ENCODE data around the gene SGMS1.
A peak's percentile ranks its signal among the peaks of the same experiment; 100 is the strongest.

The SGMS1 gene

GRCh38 chr10:50432211-50433009 lies 191.3 kb downstream of the SGMS1 start:
- Histone ChIP-seq H3K27me3 (ENCODE audit: low read length) (no peaks in the 10 kb centered on the region), H3K4me2 (ENCODE audit: low read depth, low read length, poor library complexity, severe bottlenecking) (peak overlapping the region; percentile 32), H4K20me1 (ENCODE audit: low read depth, low read length) (no peaks in the 10 kb centered on the region), H3K4me3 (ENCODE audit: insufficient read depth, low read length, poor library complexity, severe bottlenecking) (no peak overlapping the region), H3K79me2 (ENCODE audit: insufficient read depth, low read length) (no peaks in the 10 kb centered on the region), H2AFZ (ENCODE audit: low read depth, low read length, severe bottlenecking) (no peak overlapping the region), H3K36me3 (ENCODE audit: low read length) (no peaks in the 10 kb centered on the region), H3F3A (ENCODE audit: insufficient read depth) (no peaks in the 10 kb centered on the region), H3K9me2 (replicated peaks; ENCODE audit: insufficient read depth, low read length) (no peaks in the 10 kb centered on the region), H3K9ac (ENCODE audit: low read length) (no peak overlapping the region), H3K9me3 (ENCODE audit: insufficient read depth, low read length) (no peaks in the 10 kb centered on the region), H3K27ac (ENCODE audit: low read depth, low read length) (peak overlapping the region; percentile 38; the same call in 1 of the 2 replicates)
- TF ChIP-seq CTCF (IDR thresholded peaks at IDR 0.05; ENCODE audit: insufficient read depth, low read length, poor library complexity, severe bottlenecking) (no peak), EZH2phosphoT487 (conservative IDR thresholded peaks at IDR 0.05; ENCODE audit: low read length) (no peak)

GRCh38 chr10:50431791-50432190 lies 192.0 kb downstream of the SGMS1 start:
- no peaks in the 10 kb centered on the region for H3K27me3 ChIP-seq (ENCODE audit: low read length)

GRCh38 chr10:50431133-50431532 lies 192.6 kb downstream of the SGMS1 start:
- H3K27ac ChIP-seq (ENCODE audit: low read depth, low read length): no peak overlapping the region
- peak overlapping the region; percentile 32 for H3K4me2 ChIP-seq (ENCODE audit: low read depth, low read length, poor library complexity, severe bottlenecking)
- no peak overlapping the region for H3K4me3 ChIP-seq (ENCODE audit: insufficient read depth, low read length, poor library complexity, severe bottlenecking)
- H2AFZ ChIP-seq (ENCODE audit: low read depth, low read length, severe bottlenecking): no peak overlapping the region
- TF ChIP-seq EZH2phosphoT487 (conservative IDR thresholded peaks at IDR 0.05; ENCODE audit: low read length) (no peak), CTCF (IDR thresholded peaks at IDR 0.05; ENCODE audit: insufficient read depth, low read length, poor library complexity, severe bottlenecking) (no peak)
- no peaks in the 10 kb centered on the region for H3K9me3 ChIP-seq (ENCODE audit: insufficient read depth, low read length)
- H3K27me3 ChIP-seq (ENCODE audit: low read length): no peaks in the 10 kb centered on the region
- H3K79me2 ChIP-seq (ENCODE audit: insufficient read depth, low read length): no peaks in the 10 kb centered on the region
- H3K9ac ChIP-seq (ENCODE audit: low read length): no peak overlapping the region
- no peaks in the 10 kb centered on the region for H3K9me2 ChIP-seq (replicated peaks; ENCODE audit: insufficient read depth, low read length)
- H3F3A ChIP-seq (ENCODE audit: insufficient read depth): no peaks in the 10 kb centered on the region
- H3K36me3 ChIP-seq (ENCODE audit: low read length): no peaks in the 10 kb centered on the region
- no peaks in the 10 kb centered on the region for H4K20me1 ChIP-seq (ENCODE audit: low read depth, low read length)

More at GRCh38 chr10:50431791-50432190, 192.0 kb downstream of the SGMS1 start:
- Histone ChIP-seq H3F3A (ENCODE audit: insufficient read depth) (no peaks in the 10 kb centered on the region), H3K27ac (ENCODE audit: low read depth, low read length) (peak overlapping the region; percentile 38; the same call in 1 of the 2 replicates), H3K9ac (ENCODE audit: low read length) (no peak overlapping the region), H3K36me3 (ENCODE audit: low read length) (no peaks in the 10 kb centered on the region), H3K9me2 (replicated peaks; ENCODE audit: insufficient read depth, low read length) (no peaks in the 10 kb centered on the region), H4K20me1 (ENCODE audit: low read depth, low read length) (no peaks in the 10 kb centered on the region), H3K79me2 (ENCODE audit: insufficient read depth, low read length) (no peaks in the 10 kb centered on the region), H3K9me3 (ENCODE audit: insufficient read depth, low read length) (no peaks in the 10 kb centered on the region), H3K4me3 (ENCODE audit: insufficient read depth, low read length, poor library complexity, severe bottlenecking) (no peak overlapping the region), H3K4me2 (ENCODE audit: low read depth, low read length, poor library complexity, severe bottlenecking) (peak overlapping the region; percentile 32), H2AFZ (ENCODE audit: low read depth, low read length, severe bottlenecking) (no peak overlapping the region)
- TF ChIP-seq EZH2phosphoT487 (conservative IDR thresholded peaks at IDR 0.05; ENCODE audit: low read length) (no peak), CTCF (IDR thresholded peaks at IDR 0.05; ENCODE audit: insufficient read depth, low read length, poor library complexity, severe bottlenecking) (no peak)
